ENCODE measurements around the gene MRPL14.

MRPL14 gene

DNA sequence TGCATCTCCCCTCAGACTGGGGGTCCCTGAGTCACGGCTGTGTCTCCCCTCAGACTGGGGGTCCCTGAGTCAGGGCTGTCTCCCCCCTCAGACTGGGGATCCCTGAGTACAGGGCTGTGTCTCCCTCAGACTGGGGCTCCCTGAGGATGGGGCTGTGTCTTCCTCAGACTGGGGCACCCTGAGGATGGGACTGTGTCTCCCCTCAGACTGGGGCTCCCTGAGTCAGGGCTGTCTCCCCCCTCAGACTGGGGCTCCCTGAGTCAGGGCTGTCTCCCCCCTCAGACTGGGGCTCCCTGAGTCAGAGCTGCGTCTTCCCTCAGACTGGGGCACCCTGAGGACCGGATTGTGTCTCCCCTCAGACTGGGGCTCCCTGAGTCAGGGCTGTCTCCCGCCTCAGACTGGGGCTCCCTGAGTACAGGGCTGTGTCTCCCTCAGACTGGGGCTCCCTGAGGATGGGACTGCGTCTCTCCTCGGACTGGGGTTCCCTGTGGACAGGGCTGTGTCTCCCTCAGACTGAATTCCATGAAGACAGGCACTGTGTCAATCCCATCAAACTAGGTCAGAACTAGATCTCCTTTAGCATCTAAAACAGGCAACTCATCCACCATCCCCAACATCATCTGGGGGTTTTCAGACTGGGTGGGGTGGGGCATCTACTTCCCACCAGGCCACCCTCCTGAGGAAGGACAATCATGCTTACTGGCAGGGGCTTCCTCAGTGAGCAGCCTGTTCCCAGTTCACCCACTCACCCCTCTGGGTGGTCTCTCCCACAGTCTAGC is 60.7 kb downstream of the MRPL14 start:
- TF ChIP-seq REST (IDR thresholded peaks at IDR 0.05; ENCODE audit: insufficient replicate concordance, low read depth) (no peak), GABPA (IDR thresholded peaks at IDR 0.05; ENCODE audit: low read depth) (no peak), SPI1 (IDR thresholded peaks at IDR 0.05; ENCODE audit: borderline replicate concordance, low read depth) (no peak), POLR2AphosphoS5 (IDR thresholded peaks at IDR 0.05; ENCODE audit: low read depth) (no peak)
- TF ChIP-seq, protein P1, sequence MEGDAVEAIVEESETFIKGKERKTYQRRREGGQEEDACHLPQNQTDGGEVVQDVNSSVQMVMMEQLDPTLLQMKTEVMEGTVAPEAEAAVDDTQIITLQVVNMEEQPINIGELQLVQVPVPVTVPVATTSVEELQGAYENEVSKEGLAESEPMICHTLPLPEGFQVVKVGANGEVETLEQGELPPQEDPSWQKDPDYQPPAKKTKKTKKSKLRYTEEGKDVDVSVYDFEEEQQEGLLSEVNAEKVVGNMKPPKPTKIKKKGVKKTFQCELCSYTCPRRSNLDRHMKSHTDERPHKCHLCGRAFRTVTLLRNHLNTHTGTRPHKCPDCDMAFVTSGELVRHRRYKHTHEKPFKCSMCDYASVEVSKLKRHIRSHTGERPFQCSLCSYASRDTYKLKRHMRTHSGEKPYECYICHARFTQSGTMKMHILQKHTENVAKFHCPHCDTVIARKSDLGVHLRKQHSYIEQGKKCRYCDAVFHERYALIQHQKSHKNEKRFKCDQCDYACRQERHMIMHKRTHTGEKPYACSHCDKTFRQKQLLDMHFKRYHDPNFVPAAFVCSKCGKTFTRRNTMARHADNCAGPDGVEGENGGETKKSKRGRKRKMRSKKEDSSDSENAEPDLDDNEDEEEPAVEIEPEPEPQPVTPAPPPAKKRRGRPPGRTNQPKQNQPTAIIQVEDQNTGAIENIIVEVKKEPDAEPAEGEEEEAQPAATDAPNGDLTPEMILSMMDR (IDR thresholded peaks at IDR 0.05; ENCODE audit: insufficient read depth, low read length), result no peak
- no peak overlapping the region for H3K27ac ChIP-seq (replicated peaks)

DNA sequence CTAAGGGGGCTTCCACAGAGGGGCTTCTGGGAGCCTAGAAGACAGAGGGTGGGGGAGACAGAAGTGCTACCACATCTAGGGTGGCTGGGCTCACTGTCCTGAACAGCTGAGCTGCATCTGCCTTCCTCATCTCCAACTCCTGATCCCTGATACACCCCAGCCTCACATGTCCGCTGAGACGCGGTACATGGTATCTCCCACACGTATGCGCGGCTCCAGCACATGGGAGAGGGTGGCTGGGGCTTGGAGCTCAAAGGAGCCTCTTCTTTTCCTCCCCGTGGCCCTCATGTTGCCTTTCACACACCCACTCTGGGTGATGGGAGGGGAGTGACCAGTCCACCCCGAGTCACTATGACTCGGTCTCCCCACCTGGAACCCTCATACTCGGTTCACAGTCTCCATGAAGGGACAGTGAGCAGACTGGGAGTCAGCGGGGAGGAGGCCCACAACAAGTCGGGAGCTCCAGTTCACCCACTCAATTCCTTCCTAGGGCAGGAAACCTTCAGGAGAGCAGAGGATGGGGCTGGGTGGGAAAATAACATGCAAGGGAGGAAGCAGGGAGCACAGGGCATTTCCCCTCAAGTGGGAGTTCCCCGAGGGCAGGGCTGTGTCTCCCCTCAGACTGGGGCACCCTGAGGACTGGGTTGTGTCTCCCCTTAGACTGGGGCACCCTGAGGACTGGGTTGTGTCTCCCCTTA is 61.7 kb downstream of the MRPL14 start:
- no peak for TF ChIP-seq REST (IDR thresholded peaks at IDR 0.05; ENCODE audit: insufficient replicate concordance, low read depth)
- no peak for TF ChIP-seq GABPA (IDR thresholded peaks at IDR 0.05; ENCODE audit: low read depth)
- no peak for TF ChIP-seq SPI1 (IDR thresholded peaks at IDR 0.05; ENCODE audit: borderline replicate concordance, low read depth)
- TF ChIP-seq POLR2AphosphoS5 (IDR thresholded peaks at IDR 0.05; ENCODE audit: low read depth), result no peak
- TF ChIP-seq, protein P1 (IDR thresholded peaks at IDR 0.05; ENCODE audit: insufficient read depth, low read length), result no peak
- Histone ChIP-seq H3K4me3 (replicated peaks; ENCODE audit: insufficient read depth, low read length) (no peak overlapping the region), H3K27ac (replicated peaks) (no peak overlapping the region)

More for the DNA sequence above, 60.7 kb downstream of the MRPL14 start:
- H3K4me3 ChIP-seq (replicated peaks; ENCODE audit: insufficient read depth, low read length), result no peak overlapping the region
- H3K27me3 ChIP-seq (ENCODE audit: insufficient read depth, poor library complexity, severe bottlenecking), result no peaks in the 10 kb centered on the region
- DNase-seq (ENCODE audit: low read depth in 1 of 2, low spot score in 1 of 2), result no peak

GRCh38 chr6:44064948-44065272 is 62.3 kb downstream of the MRPL14 start:
- no peak for DNase-seq (ENCODE audit: low read depth in 1 of 2, low spot score in 1 of 2)
- no peak overlapping the region for H3K27ac ChIP-seq (replicated peaks)
- no peak overlapping the region for H3K4me3 ChIP-seq (replicated peaks; ENCODE audit: insufficient read depth, low read length)
- TF ChIP-seq REST (IDR thresholded peaks at IDR 0.05; ENCODE audit: insufficient replicate concordance, low read depth) (no peak), POLR2AphosphoS5 (IDR thresholded peaks at IDR 0.05; ENCODE audit: low read depth) (no peak), GABPA (IDR thresholded peaks at IDR 0.05; ENCODE audit: low read depth) (no peak), SPI1 (IDR thresholded peaks at IDR 0.05; ENCODE audit: borderline replicate concordance, low read depth) (no peak)
- TF ChIP-seq, protein P1 (IDR thresholded peaks at IDR 0.05; ENCODE audit: insufficient read depth, low read length), result no peak
- H3K27me3 ChIP-seq (ENCODE audit: insufficient read depth, poor library complexity, severe bottlenecking), result no peaks in the 10 kb centered on the region

More for the DNA sequence above, 61.7 kb downstream of the MRPL14 start:
- no peaks in the 10 kb centered on the region for H3K27me3 ChIP-seq (ENCODE audit: insufficient read depth, poor library complexity, severe bottlenecking)
- no peak for DNase-seq (ENCODE audit: low read depth in 1 of 2, low spot score in 1 of 2)

All from HL-60 (cell line).